Neural progenitor cell (in vitro differentiated cells): Measurements from ENCODE around the gene AP2B1.

Experiments
- EZH2 ChIP-seq: fragments of 200-600 bp; sonication (generic); IDR thresholded peaks from 2 replicates; pipeline ENCODE4 v1.6.1; 2017; ENCODE audit warnings: antibody characterized with exemption, mild to moderate bottlenecking, moderate library complexity
- TF ChIP-seq, protein P1 (sequence below): fragments of 200-600 bp; sonication (generic); IDR thresholded peaks from 2 replicates; pipeline ENCODE4 v1.5.1; 2017; ENCODE audit warnings: antibody characterized with exemption, mild to moderate bottlenecking

DNA sequence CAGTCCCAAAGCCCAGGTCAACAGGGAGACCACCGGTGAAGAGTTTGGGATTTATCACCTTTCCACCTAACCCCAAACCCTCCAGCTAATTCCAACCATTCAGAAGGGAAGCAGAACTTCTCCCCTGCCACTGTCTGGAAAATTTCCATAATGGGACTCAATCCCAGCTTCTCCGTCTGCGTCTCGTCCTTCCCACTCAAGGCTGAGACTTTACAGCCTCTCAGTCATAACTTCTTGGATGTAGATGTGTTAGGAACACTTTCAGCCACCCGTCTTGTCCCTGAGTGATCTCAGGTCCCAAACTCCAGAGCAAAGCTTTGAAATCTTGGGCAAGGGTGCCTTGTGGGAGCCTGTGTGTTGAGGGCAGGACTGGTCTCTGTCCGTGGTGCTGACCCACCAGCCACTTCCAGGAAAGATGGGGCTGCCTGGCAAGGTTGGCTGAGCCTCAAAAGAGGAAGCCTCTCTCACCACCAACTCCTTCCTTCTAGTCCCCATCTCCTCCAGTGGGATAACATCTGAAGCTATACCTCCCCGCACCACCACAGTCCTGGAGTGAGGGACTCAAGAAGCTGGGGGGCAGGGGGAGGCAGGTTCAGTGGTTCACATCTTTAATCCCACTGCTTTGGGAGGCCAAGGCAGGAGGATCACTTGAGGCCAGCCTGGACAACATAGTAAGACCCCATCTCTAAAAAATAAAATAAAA is 156.7 kb downstream of the AP2B1 start:
- TF ChIP-seq EZH2, result no peak
- TF ChIP-seq, protein P1, sequence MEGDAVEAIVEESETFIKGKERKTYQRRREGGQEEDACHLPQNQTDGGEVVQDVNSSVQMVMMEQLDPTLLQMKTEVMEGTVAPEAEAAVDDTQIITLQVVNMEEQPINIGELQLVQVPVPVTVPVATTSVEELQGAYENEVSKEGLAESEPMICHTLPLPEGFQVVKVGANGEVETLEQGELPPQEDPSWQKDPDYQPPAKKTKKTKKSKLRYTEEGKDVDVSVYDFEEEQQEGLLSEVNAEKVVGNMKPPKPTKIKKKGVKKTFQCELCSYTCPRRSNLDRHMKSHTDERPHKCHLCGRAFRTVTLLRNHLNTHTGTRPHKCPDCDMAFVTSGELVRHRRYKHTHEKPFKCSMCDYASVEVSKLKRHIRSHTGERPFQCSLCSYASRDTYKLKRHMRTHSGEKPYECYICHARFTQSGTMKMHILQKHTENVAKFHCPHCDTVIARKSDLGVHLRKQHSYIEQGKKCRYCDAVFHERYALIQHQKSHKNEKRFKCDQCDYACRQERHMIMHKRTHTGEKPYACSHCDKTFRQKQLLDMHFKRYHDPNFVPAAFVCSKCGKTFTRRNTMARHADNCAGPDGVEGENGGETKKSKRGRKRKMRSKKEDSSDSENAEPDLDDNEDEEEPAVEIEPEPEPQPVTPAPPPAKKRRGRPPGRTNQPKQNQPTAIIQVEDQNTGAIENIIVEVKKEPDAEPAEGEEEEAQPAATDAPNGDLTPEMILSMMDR, result no peak
